ENCODE data around the gene YY1.
A peak's percentile ranks its signal among the peaks of the same experiment; 100 is the strongest.
"Not testable (repeated sequence)": the region's sequence is repeated elsewhere in the genome, so short reads cannot be mapped to it uniquely, and the experiment has no call there.

YY1 gene

GRCh38 chr14:100246809-100247428 lies 8.0 kb downstream of the YY1 start:
- peak; percentile 69 for DNase-seq

- DNase-seq = no peak
Observed at GRCh38 chr14:100250732-100251465, 12.0 kb downstream of the YY1 start.

- no peak for DNase-seq
Observed at GRCh38 chr14:100252684-100253083, 13.7 kb downstream of the YY1 start.

- no peak for DNase-seq
Observed at GRCh38 chr14:100256339-100256895, 17.5 kb downstream of the YY1 start.

GRCh38 chr14:100261621-100262020 lies 22.7 kb downstream of the YY1 start:
- no peak for DNase-seq

GRCh38 chr14:100262545-100262944 lies 23.6 kb downstream of the YY1 start:
- no peak for DNase-seq

GRCh38 chr14:100263141-100263540 lies 24.2 kb downstream of the YY1 start:
- DNase-seq = no peak

- no peak for DNase-seq
Observed at GRCh38 chr14:100267990-100268389, 29.0 kb downstream of the YY1 start.

GRCh38 chr14:100268591-100269207 lies 29.8 kb downstream of the YY1 start:
- no peak for DNase-seq

- DNase-seq = no peak
Observed at GRCh38 chr14:100271247-100271939, 32.4 kb downstream of the YY1 start.

- DNase-seq = no peak
Observed at GRCh38 chr14:100274250-100274649, 35.3 kb downstream of the YY1 start.

GRCh38 chr14:100275214-100275613 lies 36.3 kb downstream of the YY1 start:
- no peak for DNase-seq

- no peak for DNase-seq
Observed at GRCh38 chr14:100278702-100279101, 39.8 kb downstream of the YY1 start.

GRCh38 chr14:100279133-100279532 lies 40.2 kb downstream of the YY1 start:
- no peak for DNase-seq

- DNase-seq = no peak
Observed at GRCh38 chr14:100279563-100279962, 40.6 kb downstream of the YY1 start.

- DNase-seq = no peak
Observed at GRCh38 chr14:100281286-100282082, 42.5 kb downstream of the YY1 start.

- DNase-seq = no peak
Observed at GRCh38 chr14:100282083-100282350, 43.1 kb downstream of the YY1 start.

- no peak for DNase-seq
Observed at GRCh38 chr14:100282766-100283419, 43.9 kb downstream of the YY1 start.

- DNase-seq = not testable (repeated sequence)
Observed at GRCh38 chr14:100283436-100283835, 44.5 kb downstream of the YY1 start.

GRCh38 chr14:100283984-100284881 lies 45.3 kb downstream of the YY1 start:
- no peak for DNase-seq

All from NCI-H524 treated with DMSO at 0.1 percent for 48 hours (cell line).